Measurements from ENCODE around the gene FMN1.

DNA sequence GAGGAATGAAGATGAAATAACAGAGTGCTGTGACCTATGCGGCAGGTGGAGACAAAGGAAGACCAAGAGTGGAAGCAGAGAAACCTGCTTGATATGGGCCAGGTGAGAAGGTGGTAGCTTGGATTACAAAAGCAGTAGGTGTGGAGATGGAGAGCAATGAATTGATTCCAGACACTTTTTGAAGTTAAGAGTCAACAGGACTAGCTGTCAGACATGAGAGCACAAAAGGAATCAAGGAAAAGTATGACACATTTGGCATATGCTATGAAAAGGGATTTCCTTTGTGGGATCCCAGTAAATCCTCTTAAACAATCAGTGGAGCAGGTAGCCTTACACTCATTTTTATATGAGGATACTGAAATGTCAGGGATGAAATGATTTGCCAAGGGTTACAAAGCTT, 316.2 kb downstream of the FMN1 start:
- TF ChIP-seq, protein P1, sequence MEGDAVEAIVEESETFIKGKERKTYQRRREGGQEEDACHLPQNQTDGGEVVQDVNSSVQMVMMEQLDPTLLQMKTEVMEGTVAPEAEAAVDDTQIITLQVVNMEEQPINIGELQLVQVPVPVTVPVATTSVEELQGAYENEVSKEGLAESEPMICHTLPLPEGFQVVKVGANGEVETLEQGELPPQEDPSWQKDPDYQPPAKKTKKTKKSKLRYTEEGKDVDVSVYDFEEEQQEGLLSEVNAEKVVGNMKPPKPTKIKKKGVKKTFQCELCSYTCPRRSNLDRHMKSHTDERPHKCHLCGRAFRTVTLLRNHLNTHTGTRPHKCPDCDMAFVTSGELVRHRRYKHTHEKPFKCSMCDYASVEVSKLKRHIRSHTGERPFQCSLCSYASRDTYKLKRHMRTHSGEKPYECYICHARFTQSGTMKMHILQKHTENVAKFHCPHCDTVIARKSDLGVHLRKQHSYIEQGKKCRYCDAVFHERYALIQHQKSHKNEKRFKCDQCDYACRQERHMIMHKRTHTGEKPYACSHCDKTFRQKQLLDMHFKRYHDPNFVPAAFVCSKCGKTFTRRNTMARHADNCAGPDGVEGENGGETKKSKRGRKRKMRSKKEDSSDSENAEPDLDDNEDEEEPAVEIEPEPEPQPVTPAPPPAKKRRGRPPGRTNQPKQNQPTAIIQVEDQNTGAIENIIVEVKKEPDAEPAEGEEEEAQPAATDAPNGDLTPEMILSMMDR (conservative IDR thresholded peaks at IDR 0.05; ENCODE audit: low read depth, low read length) = no peak
- no peak for TF ChIP-seq EZH2 (IDR thresholded peaks at IDR 0.05; ENCODE audit: borderline replicate concordance, low read depth, low read length, poor library complexity, severe bottlenecking)

Measured in A673 (cell line).